GM12878 (cell line): ENCODE data around the gene RANGAP1. TPM values are rescaled to one million over a fixed set of nuclear protein-coding genes. Genes with fewer than 3 reads are reported as not detected.

Experiments used
- ATAC-seq: fragments of 200-7000 bp; cut with Tn5 transposase; 3 replicates; pipeline ENCODE4 v1.9.1; 2020; ENCODE audit warnings: mild to moderate bottlenecking, moderate library complexity
- BruUV-seq: library from RNA; stranded (reverse); fragments of 400-500 nt; replicated peaks from 2 replicates; lab custom pipeline; 2021; lab: Mats Ljungman, UMichigan
- CTCF ChIA-PET: fragments of 300-600 bp; sonication (Branson Sonifier 250); formaldehyde crosslinking; extraction: SDS; loops from one replicate; lab custom pipeline; 2021; ENCODE audit warnings: inconsistent platforms; lab: Yijun Ruan, JAX
- POLR2A ChIA-PET: fragments of 350-600 bp; formaldehyde crosslinking; extraction: SDS; loops from one replicate; lab custom pipeline; 2021; ENCODE audit warnings: inconsistent platforms; lab: Charles Lee
- RAD21 ChIA-PET: fragments of 300-600 bp; sonication (Branson Sonifier 250); formaldehyde crosslinking; loops from one replicate; lab custom pipeline; 2023; ENCODE audit warnings: antibody characterized with exemption; ENCODE audit not compliant: unreplicated experiment; lab: Charles Lee
- SMC1A ChIA-PET: fragments of 300-600 bp; sonication (Branson Sonifier 250); formaldehyde crosslinking; loops from one replicate; lab custom pipeline; 2023; ENCODE audit not compliant: unreplicated experiment, uncharacterized antibody; lab: Charles Lee
- DNase-seq: peaks from one replicate; pipeline ENCODE4 v3.0.0-alpha.2; 2011; ENCODE audit warnings: low read depth, low spot score
- FAIRE-seq: peaks from 3 replicates; lab custom pipeline; 2011; peaks lifted over from hg19 to GRCh38; lab: Jason Lieb, UNC
- H2AFZ ChIP-seq: 2 replicates; pipeline ENCODE4 v1.6.0; 2011; ENCODE audit warnings: low read depth, low read length, control low read depth; ENCODE audit not compliant: control insufficient read depth
- H3K27ac ChIP-seq: 2 replicates; pipeline ENCODE4 v1.5.1; 2011; ENCODE audit warnings: control low read depth; ENCODE audit not compliant: control insufficient read depth, insufficient read depth
- H3K27me3 ChIP-seq, 2 experiments: replicated peaks in 1 of 2; 2 replicates each; pipeline versions ENCODE4 v1.6.0 to v1.6.1; 2011; ENCODE audit warnings: low read length in 1 of 2; ENCODE audit not compliant: control insufficient read depth in 2 of 2, insufficient read depth in 2 of 2
- H3K36me3 ChIP-seq, 2 experiments: 2 replicates each; pipeline ENCODE4 v1.5.1; 2011; ENCODE audit warnings: low read length in 1 of 2; ENCODE audit not compliant: control insufficient read depth in 2 of 2, insufficient read depth in 2 of 2
- H3K4me1 ChIP-seq: 2 replicates; pipeline ENCODE4 v1.6.1; 2011; ENCODE audit warnings: mild to moderate bottlenecking, low read length, moderate library complexity, mixed read lengths; ENCODE audit not compliant: control insufficient read depth, insufficient read depth
- H3K4me2 ChIP-seq: 2 replicates; pipeline ENCODE4 v1.6.0; 2011; ENCODE audit warnings: control low read depth; ENCODE audit not compliant: control insufficient read depth, insufficient read depth
- H3K4me3 ChIP-seq: fragments of 200-600 bp; sonication (generic); 2 replicates; pipeline ENCODE4 v1.5.1; 2016
- H3K79me2 ChIP-seq: 2 replicates; pipeline ENCODE4 v1.6.0; 2011; ENCODE audit warnings: low read length; ENCODE audit not compliant: control insufficient read depth, insufficient read depth
- H3K9ac ChIP-seq: 2 replicates; pipeline ENCODE4 v1.8.0; 2011; ENCODE audit warnings: low read length, control low read depth, mixed read lengths; ENCODE audit not compliant: control insufficient read depth, insufficient read depth
- H3K9me3 ChIP-seq: replicated peaks from 3 replicates; pipeline ENCODE4 v1.5.1; 2011; ENCODE audit warnings: mild to moderate bottlenecking, low read length; ENCODE audit not compliant: control insufficient read depth, insufficient read depth
- H4K20me1 ChIP-seq: 2 replicates; pipeline ENCODE4 v1.6.0; 2011; ENCODE audit not compliant: control insufficient read depth, insufficient read depth
- CBX3 ChIP-seq: fragments of 200-600 bp; sonication (generic); IDR thresholded peaks from 2 replicates; pipeline ENCODE4 v1.6.1; 2016; ENCODE audit warnings: low read depth, borderline replicate concordance
- CHD1 ChIP-seq: IDR thresholded peaks from 2 replicates; pipeline ENCODE4 v1.6.1; 2012; ENCODE audit warnings: low read depth, low read length, improper control_type of control experiment
- HCFC1 ChIP-seq: fragments of 150-350 bp; IDR thresholded peaks from 2 replicates; pipeline ENCODE4 v1.6.1; 2014; ENCODE audit warnings: low read length
- HDAC6 ChIP-seq: fragments of 200-600 bp; sonication (generic); IDR thresholded peaks from one replicate; pipeline ENCODE4 v1.8.0; 2017; ENCODE audit warnings: antibody characterized with exemption; ENCODE audit not compliant: unreplicated experiment
- IKZF2 ChIP-seq, 2 experiments: fragments of 450-650 bp; IDR thresholded peaks; 2 replicates each; pipeline ENCODE4 v1.6.1; 2017; ENCODE audit warnings: mild to moderate bottlenecking in 2 of 2, moderate library complexity in 2 of 2
- RAD21 ChIP-seq: IDR thresholded peaks from 2 replicates; pipeline ENCODE4 v1.6.1; 2011; ENCODE audit warnings: mild to moderate bottlenecking, low read depth, low read length, moderate library complexity; ENCODE audit not compliant: insufficient read depth
- RCOR1 ChIP-seq: conservative IDR thresholded peaks from 2 replicates; pipeline ENCODE4 v1.6.1; 2012; ENCODE audit warnings: low read depth, low read length, improper control_type of control experiment
- ZBED1 ChIP-seq: IDR thresholded peaks from 2 replicates; pipeline ENCODE4 v1.6.1; 2016; ENCODE audit warnings: borderline replicate concordance
- WGBS: methylation state at CpG from one replicate; pipeline ENCODE4 v1.1.6; 2016; ENCODE audit warnings: low lambda C conversion rate; ENCODE audit not compliant: insufficient replicate concordance, insufficient coverage; ENCODE audit errors: missing lambda C conversion rate; 5-methylcytosine and 5-hydroxymethylcytosine counted together
- in situ Hi-C: fragments of 300-500 bp; cut with MboI; formaldehyde crosslinking; loops from 9 replicates; pipeline ENCODE4 v1.14.3; 2018; ENCODE audit warnings: mixed read lengths
- intact Hi-C: fragments of 100-400 bp; cut with micrococcal nuclease; formaldehyde crosslinking; loops from one replicate; pipeline ENCODE4 v1.14.2; 2022; ENCODE audit not compliant: unreplicated experiment
- polyA plus RNA-seq, 11 experiments: library from polyadenylated mRNA; depleted of rRNA in 4 of 11; unstranded in 6 of 11; stranded (reverse) in 5 of 11; fragments of >200 nt; fragmentation: Nextera tagmentation in 4 of 11; fragmentation: Illumina TruSeq in 1 of 11; extraction: Ambion mirVana in 4 of 11; extraction: Trizol in 1 of 11; gene quantifications; 1 replicate in 1 of 11; 2 replicates in 10 of 11; pipeline versions ENCODE4 v1.2.1 to v1.2.3, GENCODE V29; 2011 to 2016; ENCODE audit warnings: inconsistent platforms in 2 of 11, missing spikeins in 2 of 11, low read depth in 1 of 11
- total RNA-seq, 4 experiments: library from RNA; depleted of rRNA in 3 of 4; stranded (reverse); fragments of >200 nt in 3 of 4; fragmentation: Illumina TruSeq in 1 of 4; extraction: Trizol in 1 of 4; gene quantifications; 2 replicates each; pipeline versions ENCODE4 v1.2.1 to v1.2.3, GENCODE V29; 2013 to 2021
- TF ChIP-seq, protein P1 (sequence below): fragments of 450-650 bp; IDR thresholded peaks from 2 replicates; pipeline ENCODE4 v1.6.1; 2016; ENCODE audit warnings: mild to moderate bottlenecking, moderate library complexity, borderline replicate concordance
- TF ChIP-seq, protein P2 (sequence below): IDR thresholded peaks from 2 replicates; pipeline ENCODE4 v1.6.1; 2012; ENCODE audit warnings: low read depth, low read length, improper control_type of control experiment
- TF ChIP-seq, protein P3 (sequence below): fragments of 450-650 bp; IDR thresholded peaks from 2 replicates; pipeline ENCODE4 v1.6.1; 2016; ENCODE audit warnings: mild to moderate bottlenecking
- TF ChIP-seq, protein P4 (sequence below): fragments of 450-650 bp; IDR thresholded peaks from 2 replicates; pipeline ENCODE4 v1.6.1; 2017; ENCODE audit warnings: mild to moderate bottlenecking, low read depth, inconsistent platforms; ENCODE audit not compliant: poor library complexity, severe bottlenecking

The RANGAP1 gene
- total and polyA plus RNA-seq, 10 of the 15 experiments (the other 5 are each of a cell fraction or from before 2014, with no cell fraction given) = 2.5 to 109 (median 60.2) TPM

DNA sequence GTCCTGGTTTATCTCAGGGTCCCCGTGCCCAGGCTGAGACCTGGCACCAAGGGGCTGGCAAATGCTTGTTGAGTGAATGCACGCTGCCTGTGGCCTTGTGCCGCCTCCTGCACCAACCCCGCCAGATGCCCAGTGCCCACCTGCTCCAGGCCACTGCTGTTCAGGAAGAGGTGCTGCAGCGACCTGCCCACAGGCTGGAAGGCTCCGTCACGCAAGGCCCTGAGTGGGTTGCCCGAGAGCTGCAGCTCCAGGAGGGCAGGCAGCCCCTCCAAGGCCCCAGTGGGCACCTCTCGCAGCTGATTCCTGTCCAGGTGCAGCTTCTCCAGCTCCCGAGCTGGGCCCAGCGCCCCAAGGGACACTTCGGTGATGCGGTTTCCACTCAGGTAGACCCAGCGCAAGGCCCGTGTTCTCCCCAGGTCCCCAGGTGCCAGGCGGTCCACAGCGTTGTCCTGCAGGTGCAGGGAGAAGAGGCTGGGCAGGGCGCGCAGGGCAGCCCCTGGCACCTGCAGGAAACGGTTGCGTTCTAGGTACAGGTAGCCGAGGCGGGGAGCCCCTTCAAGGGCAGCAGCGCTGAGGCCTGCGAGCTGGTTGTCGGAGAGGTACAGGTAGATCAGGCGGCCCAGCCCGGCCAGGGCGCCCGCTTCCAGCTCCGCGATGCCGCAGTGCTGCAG, 48.8 kb downstream of the RANGAP1 start:
- BruUV-seq = no TSS peak
- CTCF ChIA-PET = interaction anchor here (0.6 to 5.6 kb wide), 27 partner anchors 7 to 384 kb away, joined by 3 to 136 read pairs (median 3); partner anchors contain the start of gene RANGAP1
- peak overlapping the region; percentile 84 for H3K4me2 ChIP-seq
- no peaks in the 10 kb centered on the region for H4K20me1 ChIP-seq
- intact Hi-C loops (loop anchor here (2.0 kb wide), 1 partner anchor 314 kb away; no protein-coding TSS in a partner anchor), in situ Hi-C loops (no loop called here)
- 13% methylated on average over 31 of the region's 33 CpGs for WGBS
- no peak for TF ChIP-seq CBX3
- no peak for TF ChIP-seq IKZF2 (IDR thresholded peaks at IDR 0.05)
- TF ChIP-seq RAD21 = no peak
- no peak for TF ChIP-seq HCFC1
- TF ChIP-seq, protein P1, sequence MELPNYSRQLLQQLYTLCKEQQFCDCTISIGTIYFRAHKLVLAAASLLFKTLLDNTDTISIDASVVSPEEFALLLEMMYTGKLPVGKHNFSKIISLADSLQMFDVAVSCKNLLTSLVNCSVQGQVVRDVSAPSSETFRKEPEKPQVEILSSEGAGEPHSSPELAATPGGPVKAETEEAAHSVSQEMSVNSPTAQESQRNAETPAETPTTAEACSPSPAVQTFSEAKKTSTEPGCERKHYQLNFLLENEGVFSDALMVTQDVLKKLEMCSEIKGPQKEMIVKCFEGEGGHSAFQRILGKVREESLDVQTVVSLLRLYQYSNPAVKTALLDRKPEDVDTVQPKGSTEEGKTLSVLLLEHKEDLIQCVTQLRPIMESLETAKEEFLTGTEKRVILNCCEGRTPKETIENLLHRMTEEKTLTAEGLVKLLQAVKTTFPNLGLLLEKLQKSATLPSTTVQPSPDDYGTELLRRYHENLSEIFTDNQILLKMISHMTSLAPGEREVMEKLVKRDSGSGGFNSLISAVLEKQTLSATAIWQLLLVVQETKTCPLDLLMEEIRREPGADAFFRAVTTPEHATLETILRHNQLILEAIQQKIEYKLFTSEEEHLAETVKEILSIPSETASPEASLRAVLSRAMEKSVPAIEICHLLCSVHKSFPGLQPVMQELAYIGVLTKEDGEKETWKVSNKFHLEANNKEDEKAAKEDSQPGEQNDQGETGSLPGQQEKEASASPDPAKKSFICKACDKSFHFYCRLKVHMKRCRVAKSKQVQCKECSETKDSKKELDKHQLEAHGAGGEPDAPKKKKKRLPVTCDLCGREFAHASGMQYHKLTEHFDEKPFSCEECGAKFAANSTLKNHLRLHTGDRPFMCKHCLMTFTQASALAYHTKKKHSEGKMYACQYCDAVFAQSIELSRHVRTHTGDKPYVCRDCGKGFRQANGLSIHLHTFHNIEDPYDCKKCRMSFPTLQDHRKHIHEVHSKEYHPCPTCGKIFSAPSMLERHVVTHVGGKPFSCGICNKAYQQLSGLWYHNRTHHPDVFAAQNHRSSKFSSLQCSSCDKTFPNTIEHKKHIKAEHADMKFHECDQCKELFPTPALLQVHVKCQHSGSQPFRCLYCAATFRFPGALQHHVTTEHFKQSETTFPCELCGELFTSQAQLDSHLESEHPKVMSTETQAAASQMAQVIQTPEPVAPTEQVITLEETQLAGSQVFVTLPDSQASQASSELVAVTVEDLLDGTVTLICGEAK = no peak
- TF ChIP-seq, protein P2, sequence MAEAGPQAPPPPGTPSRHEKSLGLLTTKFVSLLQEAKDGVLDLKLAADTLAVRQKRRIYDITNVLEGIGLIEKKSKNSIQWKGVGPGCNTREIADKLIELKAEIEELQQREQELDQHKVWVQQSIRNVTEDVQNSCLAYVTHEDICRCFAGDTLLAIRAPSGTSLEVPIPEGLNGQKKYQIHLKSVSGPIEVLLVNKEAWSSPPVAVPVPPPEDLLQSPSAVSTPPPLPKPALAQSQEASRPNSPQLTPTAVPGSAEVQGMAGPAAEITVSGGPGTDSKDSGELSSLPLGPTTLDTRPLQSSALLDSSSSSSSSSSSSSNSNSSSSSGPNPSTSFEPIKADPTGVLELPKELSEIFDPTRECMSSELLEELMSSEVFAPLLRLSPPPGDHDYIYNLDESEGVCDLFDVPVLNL = no peak
- TF ChIP-seq CHD1 = no peak
- TF ChIP-seq RCOR1 = no peak
- TF ChIP-seq, protein P3, sequence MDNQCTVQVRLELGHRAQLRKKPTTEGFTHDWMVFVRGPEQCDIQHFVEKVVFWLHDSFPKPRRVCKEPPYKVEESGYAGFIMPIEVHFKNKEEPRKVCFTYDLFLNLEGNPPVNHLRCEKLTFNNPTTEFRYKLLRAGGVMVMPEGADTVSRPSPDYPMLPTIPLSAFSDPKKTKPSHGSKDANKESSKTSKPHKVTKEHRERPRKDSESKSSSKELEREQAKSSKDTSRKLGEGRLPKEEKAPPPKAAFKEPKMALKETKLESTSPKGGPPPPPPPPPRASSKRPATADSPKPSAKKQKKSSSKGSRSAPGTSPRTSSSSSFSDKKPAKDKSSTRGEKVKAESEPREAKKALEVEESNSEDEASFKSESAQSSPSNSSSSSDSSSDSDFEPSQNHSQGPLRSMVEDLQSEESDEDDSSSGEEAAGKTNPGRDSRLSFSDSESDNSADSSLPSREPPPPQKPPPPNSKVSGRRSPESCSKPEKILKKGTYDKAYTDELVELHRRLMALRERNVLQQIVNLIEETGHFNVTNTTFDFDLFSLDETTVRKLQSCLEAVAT = no peak
- no peak for TF ChIP-seq HDAC6
- TF ChIP-seq ZBED1 = no peak
- TF ChIP-seq, protein P4, sequence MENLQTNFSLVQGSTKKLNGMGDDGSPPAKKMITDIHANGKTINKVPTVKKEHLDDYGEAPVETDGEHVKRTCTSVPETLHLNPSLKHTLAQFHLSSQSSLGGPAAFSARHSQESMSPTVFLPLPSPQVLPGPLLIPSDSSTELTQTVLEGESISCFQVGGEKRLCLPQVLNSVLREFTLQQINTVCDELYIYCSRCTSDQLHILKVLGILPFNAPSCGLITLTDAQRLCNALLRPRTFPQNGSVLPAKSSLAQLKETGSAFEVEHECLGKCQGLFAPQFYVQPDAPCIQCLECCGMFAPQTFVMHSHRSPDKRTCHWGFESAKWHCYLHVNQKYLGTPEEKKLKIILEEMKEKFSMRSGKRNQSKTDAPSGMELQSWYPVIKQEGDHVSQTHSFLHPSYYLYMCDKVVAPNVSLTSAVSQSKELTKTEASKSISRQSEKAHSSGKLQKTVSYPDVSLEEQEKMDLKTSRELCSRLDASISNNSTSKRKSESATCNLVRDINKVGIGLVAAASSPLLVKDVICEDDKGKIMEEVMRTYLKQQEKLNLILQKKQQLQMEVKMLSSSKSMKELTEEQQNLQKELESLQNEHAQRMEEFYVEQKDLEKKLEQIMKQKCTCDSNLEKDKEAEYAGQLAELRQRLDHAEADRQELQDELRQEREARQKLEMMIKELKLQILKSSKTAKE = no peak
- H2AFZ ChIP-seq = peak overlapping the region; percentile 81
- ATAC-seq = no peak
- RAD21 ChIA-PET = interaction anchor here (0.6 to 3.2 kb wide), 20 partner anchors 43 to 890 kb away, joined by 3 to 101 read pairs (median 4); partner anchors contain the start of genes RANGAP1 and ZC3H7B
- no peaks in the 10 kb centered on the region for H3K9me3 ChIP-seq
- POLR2A ChIA-PET = interaction anchor here (0.8 to 0.9 kb wide), 2 partner anchors 34 to 314 kb away, joined by 3 to 5 read pairs; no protein-coding TSS in a partner anchor
- no peak for FAIRE-seq
- no peak for DNase-seq
- H3K27ac ChIP-seq = no peak overlapping the region
- peaks cover 3% of the 10 kb centered on the region; the same call in 1 of the 2 replicates for H3K4me1 ChIP-seq
- no peaks in the 10 kb centered on the region; a peak in 1 of 4 replicates for H3K27me3 ChIP-seq
- peak overlapping the region; percentile 47; the same call in 1 of the 2 replicates for H3K4me3 ChIP-seq
- H3K36me3 ChIP-seq = no peaks in the 10 kb centered on the region
- peak overlapping the region; percentile 27; the same call in 1 of the 2 replicates for H3K9ac ChIP-seq
- H3K79me2 ChIP-seq = no peaks in the 10 kb centered on the region
- SMC1A ChIA-PET = interaction anchor here (0.6 to 6.0 kb wide), 6 partner anchors 20 to 315 kb away, joined by 3 to 73 read pairs (median 4); partner anchors contain the start of gene RBX1
